HG02623 (cell line): ENCODE data around the gene PROB1.
"Not testable (repeated sequence)": the region's sequence is repeated elsewhere in the genome, so short reads cannot be mapped to it uniquely, and the experiment has no call there.

Source experiments
- ATAC-seq: cut with Tn5 transposase; IDR thresholded peaks from one replicate; pipeline ENCODE4 v1.9.1; 2021; ENCODE audit warnings: moderate library complexity; ENCODE audit not compliant: unreplicated experiment

Gene PROB1

DNA sequence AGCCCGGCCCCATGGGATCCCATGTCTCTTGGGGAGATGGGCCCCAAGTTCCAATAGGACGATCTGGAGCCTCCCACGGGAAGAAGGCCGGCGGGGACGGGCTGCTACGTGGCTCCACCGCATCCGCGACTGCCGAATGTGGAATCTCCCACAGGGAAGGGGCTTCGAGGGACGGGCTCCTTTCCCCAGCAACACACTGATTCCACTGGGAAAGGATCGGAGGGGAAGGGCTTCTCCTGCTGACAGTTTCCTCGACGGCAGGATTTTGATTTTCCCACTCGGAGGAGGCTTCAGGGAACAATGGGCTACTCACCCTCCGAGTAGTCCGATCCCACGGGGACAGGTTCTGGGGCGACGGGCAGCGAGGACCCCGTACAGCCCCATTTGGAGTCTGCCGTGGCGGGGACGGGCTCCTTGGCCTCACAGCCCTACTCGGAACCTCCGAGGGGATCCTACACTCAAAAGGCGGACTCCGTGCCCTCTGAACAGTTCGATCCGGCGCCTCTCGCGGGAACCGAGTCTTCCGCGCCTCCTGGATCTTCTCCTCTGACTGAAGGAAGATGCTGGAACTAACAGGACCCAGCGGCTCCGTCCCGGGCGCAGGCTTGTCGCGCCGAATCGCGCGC is 1.3 kb downstream of the PROB1 start:
- ATAC-seq: no peak

DNA sequence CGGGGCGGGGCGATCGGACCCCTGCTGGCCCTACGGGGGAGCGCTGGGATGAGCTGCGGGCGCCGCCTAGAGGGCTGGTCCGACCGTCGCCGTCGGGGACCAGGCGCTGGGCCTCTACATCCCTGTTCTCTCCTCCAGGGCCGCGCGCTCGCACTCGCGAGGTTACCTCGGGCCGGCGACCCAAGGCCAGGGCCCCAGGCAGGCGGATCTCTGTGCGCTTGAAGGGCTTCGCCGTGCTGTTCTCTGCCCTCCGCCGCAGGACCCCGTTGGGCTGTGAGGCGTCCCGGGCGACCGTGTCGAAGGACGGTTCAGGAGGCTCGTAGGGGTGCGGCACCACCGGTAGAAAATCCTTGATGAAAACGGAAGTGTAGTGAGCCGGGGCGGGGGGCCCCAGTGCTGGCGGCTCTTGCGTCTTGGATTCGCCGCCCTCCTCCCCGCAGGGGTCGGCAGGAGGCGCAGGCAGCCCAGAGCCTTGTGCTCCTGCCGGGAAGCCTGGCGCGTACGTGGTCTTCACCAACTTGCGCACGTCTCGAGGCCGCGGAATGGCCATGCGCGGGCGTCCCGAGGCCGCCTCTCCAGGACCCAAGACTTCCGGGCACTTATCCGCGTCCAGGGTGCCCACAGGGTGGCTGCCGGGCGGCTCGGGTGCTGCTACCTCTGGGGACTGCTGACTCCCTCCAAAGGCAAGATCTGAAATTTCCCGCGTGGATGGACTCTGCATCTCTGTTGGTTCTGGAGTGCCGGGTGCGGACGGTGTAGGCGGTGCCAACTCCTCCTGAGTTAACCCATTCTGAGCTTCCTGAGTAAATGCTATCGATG is 2.0 kb downstream of the PROB1 start:
- peak; percentile 39 for ATAC-seq

DNA sequence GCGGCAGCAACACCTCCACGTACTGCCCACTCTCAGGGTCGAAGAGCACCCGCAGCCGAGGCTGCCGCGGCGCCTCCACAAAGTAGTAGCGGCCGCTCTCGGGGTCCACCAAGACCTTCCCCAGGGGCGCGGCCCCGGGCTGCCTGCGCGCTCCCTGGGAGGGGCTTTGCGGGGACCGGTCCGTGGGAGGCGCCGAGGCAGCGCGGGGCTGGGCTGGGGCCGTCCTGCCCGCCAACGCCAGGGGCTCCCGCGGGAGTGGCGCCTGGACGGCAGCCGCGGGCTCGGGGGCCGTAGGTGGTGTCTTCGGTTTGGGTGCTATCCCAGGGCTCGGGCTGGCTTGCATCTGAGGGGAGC is 2.6 kb downstream of the PROB1 start:
- no peak for ATAC-seq

DNA sequence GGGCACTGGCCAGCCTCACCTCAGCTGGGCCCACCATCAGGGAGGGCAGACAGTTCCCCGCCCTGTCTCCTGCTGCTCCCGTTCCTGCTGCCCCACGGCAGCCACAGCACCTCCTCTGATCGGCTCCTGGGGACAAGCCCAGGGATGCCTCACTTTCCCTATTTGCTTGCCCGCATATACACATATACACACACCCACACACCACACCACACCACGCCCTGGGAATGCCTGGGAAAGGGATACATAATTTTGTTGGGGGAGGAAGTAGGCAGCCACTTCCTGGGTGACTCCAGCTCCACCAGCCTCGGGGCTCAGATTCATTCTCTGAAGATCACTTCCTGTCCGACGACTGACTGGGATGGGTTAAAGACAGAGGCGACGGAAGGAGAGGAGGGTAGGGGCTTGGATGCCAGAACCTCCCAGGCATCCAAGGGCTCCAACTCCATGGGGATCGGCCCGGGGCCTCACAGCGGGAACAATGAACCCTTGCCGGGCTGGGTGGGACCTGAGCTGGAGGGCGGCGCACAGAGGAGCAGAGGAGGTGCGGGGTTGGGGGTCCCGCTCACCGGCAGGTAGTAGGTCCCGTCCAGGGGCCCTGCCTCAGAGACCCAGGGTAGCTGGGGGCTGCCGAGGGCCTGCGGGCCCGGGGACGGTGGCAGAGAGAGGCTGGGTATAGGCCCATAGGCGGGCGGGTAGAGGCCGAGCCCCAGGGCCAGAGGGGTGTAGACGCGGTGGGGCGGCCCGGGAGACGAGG is 3.2 kb downstream of the PROB1 start:
- no peak for ATAC-seq

DNA sequence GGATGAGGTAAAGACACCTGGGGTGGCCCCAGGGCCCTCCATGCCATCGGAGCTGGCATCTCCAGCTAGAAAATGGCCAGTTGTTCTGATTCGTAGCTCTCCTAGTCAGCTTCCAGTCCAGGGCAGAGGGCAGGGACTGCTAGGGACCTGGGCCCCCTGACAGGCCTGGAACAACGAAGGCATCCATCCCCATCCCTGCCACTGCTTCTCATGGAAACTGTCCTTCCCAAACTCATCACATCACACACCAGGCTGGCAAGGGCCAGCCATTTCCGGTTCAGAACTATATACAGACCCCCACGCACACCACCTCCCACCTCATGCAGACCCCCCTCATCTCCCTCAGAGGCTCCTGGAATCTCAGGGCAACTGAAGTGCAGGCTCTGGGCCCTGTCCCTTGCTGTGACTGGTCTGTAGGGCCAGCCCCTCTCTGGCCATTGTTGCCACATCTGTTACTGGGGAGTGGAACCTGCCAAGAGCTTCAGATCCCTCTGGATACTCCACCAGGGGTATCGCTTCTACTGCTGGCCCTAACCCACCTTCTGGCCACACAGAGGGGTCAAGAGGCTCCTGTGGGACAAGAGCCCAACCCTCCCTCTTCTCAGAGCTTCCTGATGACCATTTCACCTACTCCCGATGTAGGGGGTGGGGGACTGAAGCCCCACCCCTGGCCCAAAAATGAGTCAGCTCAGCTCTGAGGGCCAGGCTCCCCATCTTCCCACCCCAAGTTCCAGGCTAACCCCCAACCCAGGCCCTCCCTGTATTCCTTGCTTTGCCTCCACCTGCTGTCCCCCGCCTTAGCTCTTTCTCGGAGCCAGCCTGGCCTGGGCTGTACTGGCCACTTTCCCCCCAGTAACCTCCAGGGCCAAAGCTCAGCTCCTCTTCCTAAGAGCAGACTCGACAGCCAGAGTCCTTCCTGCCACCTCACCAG is 4.0 kb downstream of the PROB1 start:
- ATAC-seq: no peak

DNA sequence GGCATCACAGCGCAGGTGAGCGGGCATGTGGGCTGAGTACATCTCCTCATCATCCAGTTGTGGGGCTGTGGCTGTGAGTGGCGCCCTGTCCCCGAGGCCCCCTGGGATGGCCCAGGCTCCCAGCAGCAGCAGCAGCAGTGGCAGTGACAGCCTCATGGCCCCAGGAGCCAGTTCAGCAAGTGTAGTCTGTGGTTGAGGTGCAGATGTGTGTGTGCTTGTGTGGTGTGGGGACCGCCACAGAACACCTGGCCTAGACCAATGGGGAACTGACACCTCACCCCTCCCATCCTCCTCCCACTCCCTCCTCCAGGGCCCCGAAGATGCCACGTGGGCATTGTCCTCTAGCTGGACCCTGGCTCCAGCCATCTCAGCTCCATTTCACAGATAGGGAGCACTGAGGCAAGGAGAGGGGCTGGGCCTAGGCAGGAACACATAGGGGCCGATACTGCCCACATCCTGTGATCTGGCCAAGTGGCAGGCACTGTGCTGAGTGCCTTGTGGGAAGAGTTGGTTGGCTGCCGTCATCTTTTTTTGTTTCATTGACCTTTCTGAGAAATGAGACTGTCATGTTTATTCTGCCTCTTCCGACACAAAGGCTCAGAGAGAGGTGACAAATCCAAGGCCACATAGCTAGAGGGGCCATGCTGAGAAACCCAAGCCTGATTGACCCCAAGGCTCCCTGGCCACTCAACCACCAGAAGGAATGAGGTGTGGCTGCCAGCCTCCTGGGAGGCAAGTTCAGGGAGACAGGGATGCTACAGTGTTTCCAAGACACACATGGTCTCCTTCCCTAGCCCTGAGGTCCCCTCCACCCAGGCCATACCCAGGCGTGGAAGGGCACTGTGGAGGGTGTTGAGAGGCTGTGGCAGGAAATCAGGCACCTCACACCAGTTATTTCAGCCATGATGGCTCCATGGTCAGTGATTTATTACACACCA is 4.9 kb downstream of the PROB1 start, which contains the start of gene MZB1:
Gene MZB1 (minus strand): TSS at position 213 of the 938 bp plus-strand sequence. CDS start 57 bp downstream, at position 156.
- peak; percentile 35 for ATAC-seq

DNA sequence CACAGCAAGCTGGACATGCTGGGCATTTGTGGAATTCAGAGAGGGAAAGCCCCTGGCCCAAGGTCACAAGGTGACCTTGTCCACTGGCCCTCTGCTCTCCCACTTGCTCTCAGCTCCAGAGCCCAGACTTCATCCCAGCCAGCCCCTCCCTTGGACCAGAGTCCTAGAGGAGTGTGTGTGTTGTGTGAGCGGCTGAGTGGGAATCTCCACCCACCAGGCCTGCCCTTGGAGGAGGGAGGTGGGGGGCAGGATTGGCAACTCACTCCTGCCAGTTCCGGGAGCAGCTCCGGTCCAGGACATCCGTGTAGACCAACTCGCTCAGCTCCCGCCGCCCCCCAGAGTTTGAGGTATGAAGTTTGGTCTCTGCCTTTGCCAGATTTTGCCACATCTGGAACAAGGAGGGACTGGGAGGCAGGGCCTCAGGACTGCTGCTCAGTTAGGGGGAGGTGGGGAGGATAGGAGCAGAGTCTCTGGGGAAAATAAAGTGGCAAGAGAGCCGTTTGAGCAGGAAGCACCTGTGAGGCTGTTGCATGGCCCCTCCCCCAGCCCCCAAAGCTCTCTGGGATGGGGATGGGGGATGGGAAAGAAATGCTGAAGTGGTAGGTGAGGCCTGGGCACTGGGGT is 6.6 kb downstream of the PROB1 start:
- no peak for ATAC-seq

DNA sequence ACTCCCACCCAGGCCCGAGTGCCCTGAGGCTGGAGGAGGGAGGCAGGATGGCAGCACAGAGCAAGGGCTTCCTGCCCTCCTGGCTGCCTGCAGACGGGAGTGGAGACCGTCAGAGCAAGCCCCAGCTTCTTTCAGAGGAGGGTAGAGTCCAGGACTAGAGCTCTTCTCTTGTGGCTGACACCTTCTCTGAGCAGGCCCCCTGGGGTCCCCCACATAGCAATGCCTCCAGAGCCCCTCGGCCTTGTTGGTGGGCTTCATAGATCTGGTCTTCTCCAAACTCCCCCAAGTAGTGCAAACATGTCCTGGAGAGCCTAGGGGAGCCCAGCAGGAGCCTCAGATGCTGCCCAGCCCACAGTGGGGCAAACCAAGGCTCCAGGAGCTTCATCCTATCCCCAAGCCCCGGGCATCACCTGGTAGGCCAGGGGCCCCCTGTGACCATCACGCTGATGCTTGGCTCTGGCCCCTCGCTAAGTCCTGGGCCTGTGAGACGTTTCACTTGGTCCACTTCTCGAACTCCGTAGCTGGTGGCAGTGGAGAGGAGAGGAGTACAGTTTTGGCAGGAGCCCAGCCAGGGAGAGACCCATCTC is 7.2 kb downstream of the PROB1 start:
- ATAC-seq: no peak

DNA sequence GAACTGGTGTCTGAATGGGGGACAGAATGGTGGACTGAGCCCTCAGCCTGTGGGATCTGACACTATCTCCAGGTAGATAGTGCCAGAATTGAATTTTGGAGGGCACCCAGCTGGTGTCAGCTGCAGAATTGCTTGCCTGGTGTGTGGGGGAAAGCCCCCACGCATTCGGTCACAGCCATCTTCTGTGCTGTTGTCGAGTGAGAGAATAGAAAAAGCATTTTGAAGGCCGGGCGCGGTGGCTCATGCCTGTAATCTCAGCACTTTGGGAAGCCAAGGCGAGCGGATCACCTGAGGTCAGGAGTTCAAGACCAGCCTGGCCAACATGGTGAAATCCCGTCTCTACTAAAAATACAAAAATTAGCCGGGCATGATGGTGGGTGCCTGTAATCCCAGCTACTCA is 7.9 kb downstream of the PROB1 start:
- not testable (repeated sequence) for ATAC-seq

DNA sequence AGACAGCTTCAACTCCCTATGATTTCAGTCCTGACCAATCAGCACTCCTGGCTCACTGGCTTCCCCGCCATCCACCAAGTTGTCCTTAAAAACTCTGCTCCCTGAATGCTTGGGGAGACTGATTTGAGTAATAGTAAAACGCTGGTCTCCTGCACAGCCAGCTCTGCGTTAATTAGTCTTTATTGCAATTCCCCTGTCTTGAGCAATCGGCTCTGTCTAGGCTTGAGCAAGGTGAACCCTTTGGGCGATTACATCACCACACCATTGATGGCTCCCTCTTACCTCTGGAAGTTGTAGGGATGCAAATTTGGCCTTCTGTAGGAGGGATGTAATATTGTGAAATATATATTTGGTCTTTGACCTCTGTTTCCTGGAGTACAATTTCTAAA is 8.9 kb downstream of the PROB1 start:
- no peak for ATAC-seq

DNA sequence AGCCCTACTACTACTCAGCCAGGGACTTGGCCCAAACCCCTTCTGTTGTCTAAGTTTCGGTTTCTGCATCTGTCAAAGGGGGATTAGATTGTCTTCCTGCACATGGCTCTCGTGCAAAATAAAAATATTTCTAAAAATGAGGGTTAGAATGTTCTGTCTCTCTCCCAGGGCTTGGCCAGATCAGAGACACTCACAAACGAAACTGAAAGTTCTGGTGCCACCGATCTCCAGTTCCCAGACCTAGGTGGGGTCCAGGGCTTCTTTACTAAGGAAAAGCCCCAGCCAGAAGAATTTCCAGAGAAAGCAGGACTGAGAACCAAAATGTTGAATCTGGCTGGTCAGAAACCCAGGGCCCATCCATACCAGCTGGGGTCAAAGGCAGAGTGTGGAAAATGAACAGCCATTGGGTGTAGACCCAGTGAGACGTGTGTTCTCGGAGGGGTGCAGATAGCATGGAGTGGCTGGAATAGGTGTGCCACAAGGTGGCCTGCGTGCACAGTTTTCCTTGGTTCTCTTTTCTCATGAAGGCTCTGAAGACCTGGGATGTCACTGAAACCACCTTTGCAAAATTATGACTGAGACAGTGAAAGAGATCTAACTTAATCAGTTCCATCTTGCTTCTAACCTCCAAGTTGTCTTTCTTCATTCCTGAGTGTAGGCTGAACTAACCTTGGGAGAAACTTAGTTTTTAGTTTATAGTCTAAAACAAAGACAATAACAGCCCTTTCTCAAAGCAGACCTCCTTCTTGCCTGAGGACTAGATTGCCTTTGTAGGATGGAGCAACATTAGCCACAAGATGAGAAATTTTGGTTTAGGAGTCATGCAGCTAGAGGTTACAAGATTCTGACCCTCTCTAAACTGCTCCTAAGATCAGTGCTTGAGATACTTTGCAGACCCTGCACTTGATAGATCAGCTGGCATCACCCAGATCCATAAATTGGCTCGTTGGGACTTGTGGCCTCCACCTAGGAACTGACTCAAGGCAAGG is 9.5 kb downstream of the PROB1 start:
- ATAC-seq: no peak

DNA sequence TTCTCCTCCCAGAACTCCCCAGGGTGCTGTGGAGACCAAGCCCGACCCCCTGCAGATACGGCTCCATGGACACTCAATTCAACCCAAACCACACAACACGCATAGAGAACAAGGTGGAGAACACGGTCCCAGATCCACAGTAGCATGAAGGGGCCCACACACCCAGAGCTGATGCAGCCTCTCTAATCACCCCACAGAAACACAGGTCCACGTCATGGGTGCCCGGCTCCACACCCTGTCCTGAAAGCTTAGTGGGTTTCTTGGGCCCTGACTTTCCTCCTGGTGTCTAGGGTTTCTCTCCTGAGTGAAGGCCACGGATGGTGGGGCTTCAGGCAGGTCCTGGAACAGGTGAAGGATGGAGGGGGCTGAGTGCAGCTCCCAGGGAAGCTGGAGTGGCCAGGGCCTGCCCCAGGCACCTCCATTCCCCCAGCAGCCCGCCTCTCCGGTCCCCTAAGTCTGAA is 10.3 kb downstream of the PROB1 start:
- ATAC-seq: no peak

DNA sequence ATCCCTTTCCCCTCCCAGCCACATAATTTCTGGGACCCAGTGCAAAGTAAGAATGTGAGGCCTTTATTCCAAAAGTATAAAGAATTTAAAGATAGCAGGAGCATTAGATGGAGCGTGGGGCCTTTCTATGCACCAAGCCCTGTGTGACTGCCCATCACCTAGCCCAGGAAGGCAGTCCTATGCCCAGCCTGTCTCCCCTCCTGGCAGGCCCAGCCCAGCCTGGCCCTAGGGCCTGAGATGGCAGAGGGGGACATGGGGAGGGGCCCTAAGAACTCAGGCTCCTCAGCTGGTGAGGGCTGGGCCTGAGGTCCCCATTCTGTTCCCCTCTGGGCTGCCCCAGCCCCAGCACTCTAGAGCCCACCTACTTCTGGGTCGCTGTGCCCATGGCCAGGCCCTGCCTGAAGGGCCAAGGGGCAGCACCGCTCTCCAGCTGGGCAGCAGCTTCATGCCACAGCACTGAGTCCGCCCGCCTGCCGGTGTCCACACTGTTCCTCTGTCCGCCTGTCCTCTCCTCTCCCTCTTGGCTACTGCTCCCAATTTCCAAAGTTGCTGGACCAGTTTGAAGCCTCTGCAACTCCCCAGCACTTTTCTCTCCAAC is 10.8 kb downstream of the PROB1 start:
- ATAC-seq: no peak

DNA sequence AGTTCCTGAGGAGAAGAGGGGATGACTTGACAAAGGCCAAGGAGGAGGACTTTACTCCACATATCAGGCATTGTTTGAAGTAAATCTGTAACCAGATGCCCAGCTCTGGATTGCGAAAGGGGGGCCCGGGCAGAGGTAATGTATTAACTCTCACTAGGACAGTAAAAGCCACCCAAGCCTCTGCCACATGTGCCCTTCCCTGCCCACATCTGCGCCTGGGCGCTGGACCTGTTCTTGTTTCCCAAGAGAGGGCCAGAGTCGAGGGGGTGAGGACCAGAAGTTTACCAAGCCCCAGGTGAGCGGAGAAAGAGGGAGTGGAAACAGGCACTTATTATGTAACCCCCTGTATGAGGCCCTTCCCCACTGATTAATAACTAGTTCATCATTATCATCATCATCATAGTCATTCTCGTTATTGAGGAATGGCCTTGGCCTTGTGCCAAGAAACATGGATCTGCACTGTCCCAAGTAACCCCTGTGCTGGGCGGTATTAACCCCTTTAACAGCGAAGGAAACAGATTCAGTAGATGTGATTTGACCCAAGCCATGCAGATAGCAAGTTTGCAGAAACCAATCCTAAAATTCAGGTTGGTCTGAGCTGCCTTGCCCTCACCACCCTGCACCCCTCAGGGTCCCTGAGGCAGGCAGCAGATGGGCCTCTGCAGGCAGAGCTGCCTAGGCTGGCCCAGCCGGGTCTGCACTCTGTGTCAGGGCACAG is 11.5 kb downstream of the PROB1 start, which contains the start of gene SLC23A1:
Gene SLC23A1 (minus strand): TSS at position 23 of the 718 bp plus-strand sequence. CDS start 44 bp downstream, outside the sequence.
- no peak for ATAC-seq

DNA sequence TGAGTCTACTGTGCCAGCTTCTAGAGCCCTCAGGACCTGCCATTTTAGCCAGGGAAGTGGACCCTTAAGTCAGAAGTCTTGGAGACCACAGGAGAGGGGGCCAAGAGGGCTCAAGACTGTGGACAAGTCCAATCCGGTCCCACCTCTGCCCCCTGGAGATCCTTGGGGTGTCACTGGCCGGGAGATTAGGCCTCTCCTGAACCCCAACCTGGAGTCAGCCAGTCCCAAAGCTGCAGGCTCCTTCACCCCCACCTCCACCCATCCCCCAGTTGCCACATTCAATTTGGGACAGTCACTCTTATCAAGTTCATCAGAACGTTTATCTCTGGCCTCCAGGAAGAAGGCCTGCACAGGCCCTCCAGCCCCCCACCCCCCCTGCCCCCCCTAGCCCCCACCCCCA is 12.1 kb downstream of the PROB1 start:
- ATAC-seq: no peak
